Choroid plexus epithelial cell (primary cell): ENCODE results near the gene ECE1.

Source experiments
- DNase-seq: peaks from one replicate; pipeline ENCODE4 v3.0.0-alpha.2; 2010; ENCODE audit warnings: low read depth
- H3K4me3 ChIP-seq: 2 replicates; pipeline ENCODE4 v1.5.1; 2011; ENCODE audit warnings: low read depth, mild to moderate bottlenecking, control low read depth, low read length, moderate library complexity
- CTCF ChIP-seq: conservative IDR thresholded peaks from 2 replicates; pipeline ENCODE4 v1.5.1; 2011; ENCODE audit warnings: low read depth, mild to moderate bottlenecking, control low read depth, inconsistent platforms, low read length, moderate library complexity

The ECE1 gene

GRCh38 chr1:21266119-21266774 is 24.0 kb downstream of the ECE1 start:
- H3K4me3 ChIP-seq = no peak overlapping the region
- TF ChIP-seq CTCF = no peak
- no peak for DNase-seq

GRCh38 chr1:21265644-21266043 is 24.6 kb downstream of the ECE1 start:
- no peak for TF ChIP-seq CTCF
- no peak for DNase-seq
- H3K4me3 ChIP-seq = no peak overlapping the region

- no peak for DNase-seq
- no peak for TF ChIP-seq CTCF
- H3K4me3 ChIP-seq = no peak overlapping the region
Measured at GRCh38 chr1:21264898-21265297, 25.4 kb downstream of the ECE1 start.

GRCh38 chr1:21263653-21264225 is 26.5 kb downstream of the ECE1 start:
- no peak for TF ChIP-seq CTCF
- no peak overlapping the region for H3K4me3 ChIP-seq
- no peak for DNase-seq

- DNase-seq = no peak
- TF ChIP-seq CTCF = no peak
- no peak overlapping the region for H3K4me3 ChIP-seq
Measured at GRCh38 chr1:21263052-21263429, 27.2 kb downstream of the ECE1 start.

GRCh38 chr1:21262293-21263051 is 27.8 kb downstream of the ECE1 start:
- no peak for TF ChIP-seq CTCF
- peak; percentile 93 for DNase-seq
- no peak overlapping the region for H3K4me3 ChIP-seq
